Measurements from ENCODE around the gene NCOA3. TPM values are rescaled to one million over a fixed set of nuclear protein-coding genes. Genes with fewer than 3 reads are reported as not detected.

The NCOA3 gene
- total and polyA plus RNA-seq, 2 donors (not counting 1 experiment from before 2014, with no cell fraction given) = 22.3 to 23.1 TPM

DNA sequence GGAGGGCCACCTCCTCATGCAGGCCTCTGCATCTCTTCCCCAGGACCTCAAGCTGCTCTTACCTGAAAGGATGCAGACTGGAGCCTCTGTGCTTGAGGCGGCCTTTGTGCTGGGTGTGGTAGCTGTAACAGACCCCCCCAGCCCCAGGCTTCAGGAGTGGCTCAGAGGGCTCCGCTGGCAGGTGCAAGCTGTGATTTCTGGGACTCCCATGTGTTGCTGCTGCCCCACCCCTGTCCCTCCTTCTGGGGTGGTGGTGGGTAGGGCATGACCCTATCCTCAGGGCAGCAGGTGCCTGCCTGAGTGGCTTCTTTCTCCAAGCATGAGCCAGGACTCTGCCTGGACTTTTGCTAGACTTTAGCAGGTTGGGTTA is 162.4 kb downstream of the NCOA3 start:
- H4K20me1 ChIP-seq (ENCODE audit: control insufficient read depth, extremely low read depth, insufficient read depth, low read length) = no peaks in the 10 kb centered on the region
- no peak overlapping the region for H2AFZ ChIP-seq (ENCODE audit: low read length)
- no peaks in the 10 kb centered on the region for H3K4me1 ChIP-seq (ENCODE audit: control insufficient read depth, extremely low read depth, insufficient read depth, low read length)
- H3K4me3 ChIP-seq (replicated peaks in 1 of 4; ENCODE audit: control extremely low read depth in 1 of 4, insufficient read depth in 1 of 4, low read depth in 3 of 4, low read length in 4 of 4) = no peak overlapping the region
- no peak for DNase-seq (ENCODE audit: low read depth in 2 of 2)
- H3K27me3 ChIP-seq (ENCODE audit: control insufficient read depth, insufficient read depth, low read length) = no peaks in the 10 kb centered on the region
- no peak overlapping the region for H3K4me2 ChIP-seq (ENCODE audit: extremely low read depth, insufficient read depth, low read length)
- TF ChIP-seq EZH2 (IDR thresholded peaks at IDR 0.05; ENCODE audit: low read length, missing control alignments) (no peak), CTCF (conservative IDR thresholded peaks at IDR 0.05 in 1 of 2, IDR thresholded peaks at IDR 0.05 in 1 of 2; ENCODE audit: low read depth in 1 of 2, low read length in 2 of 2) (no peak)
- no peak overlapping the region for H3K9ac ChIP-seq (ENCODE audit: insufficient read depth, low read length)
- H3K9me3 ChIP-seq (ENCODE audit: control insufficient read depth, insufficient read depth, low read depth, low read length) = no peaks in the 10 kb centered on the region
- no peak overlapping the region for H3K27ac ChIP-seq (ENCODE audit: insufficient read depth, low read length)
- H3K36me3 ChIP-seq (ENCODE audit: control insufficient read depth, insufficient read depth, low read length) = no peaks in the 10 kb centered on the region
- H3K79me2 ChIP-seq (ENCODE audit: control insufficient read depth, insufficient read depth, low read length) = no peaks in the 10 kb centered on the region

DNA sequence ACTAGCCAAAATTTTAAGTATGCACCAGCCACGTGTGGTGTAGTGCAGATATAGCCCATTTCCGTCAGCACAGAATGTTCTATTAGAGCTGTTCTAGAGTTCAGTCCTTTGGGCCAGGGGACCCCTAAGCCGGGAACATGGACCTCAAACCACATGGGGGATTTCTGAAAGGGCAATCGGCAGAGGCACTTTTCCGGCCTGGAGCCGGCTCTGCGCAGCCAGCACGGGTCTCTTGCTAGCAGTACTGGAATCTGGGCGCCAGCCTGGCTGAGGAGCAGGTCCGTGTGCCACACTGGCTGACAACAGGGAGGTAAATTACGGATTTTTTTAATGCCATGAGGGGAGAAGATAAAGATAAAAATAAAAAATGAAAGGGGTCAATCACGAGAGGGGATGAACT is 163.1 kb downstream of the NCOA3 start:
- no peaks in the 10 kb centered on the region for H3K9me3 ChIP-seq (ENCODE audit: control insufficient read depth, insufficient read depth, low read depth, low read length)
- no peak overlapping the region for H3K4me2 ChIP-seq (ENCODE audit: extremely low read depth, insufficient read depth, low read length)
- no peak overlapping the region for H3K9ac ChIP-seq (ENCODE audit: insufficient read depth, low read length)
- no peaks in the 10 kb centered on the region for H3K36me3 ChIP-seq (ENCODE audit: control insufficient read depth, insufficient read depth, low read length)
- H3K27me3 ChIP-seq (ENCODE audit: control insufficient read depth, insufficient read depth, low read length) = no peaks in the 10 kb centered on the region
- H2AFZ ChIP-seq (ENCODE audit: low read length) = no peak overlapping the region
- no peak overlapping the region for H3K27ac ChIP-seq (ENCODE audit: insufficient read depth, low read length)
- no peaks in the 10 kb centered on the region for H4K20me1 ChIP-seq (ENCODE audit: control insufficient read depth, extremely low read depth, insufficient read depth, low read length)
- no peaks in the 10 kb centered on the region for H3K79me2 ChIP-seq (ENCODE audit: control insufficient read depth, insufficient read depth, low read length)
- TF ChIP-seq EZH2 (IDR thresholded peaks at IDR 0.05; ENCODE audit: low read length, missing control alignments) = no peak
- TF ChIP-seq CTCF (conservative IDR thresholded peaks at IDR 0.05 in 1 of 2, IDR thresholded peaks at IDR 0.05 in 1 of 2; ENCODE audit: low read depth in 1 of 2, low read length in 2 of 2) = no peak
- no peaks in the 10 kb centered on the region for H3K4me1 ChIP-seq (ENCODE audit: control insufficient read depth, extremely low read depth, insufficient read depth, low read length)
- DNase-seq (ENCODE audit: low read depth in 2 of 2) = no peak
- H3K4me3 ChIP-seq (replicated peaks in 1 of 4; ENCODE audit: control extremely low read depth in 1 of 4, insufficient read depth in 1 of 4, low read depth in 3 of 4, low read length in 4 of 4) = no peak overlapping the region

DNA sequence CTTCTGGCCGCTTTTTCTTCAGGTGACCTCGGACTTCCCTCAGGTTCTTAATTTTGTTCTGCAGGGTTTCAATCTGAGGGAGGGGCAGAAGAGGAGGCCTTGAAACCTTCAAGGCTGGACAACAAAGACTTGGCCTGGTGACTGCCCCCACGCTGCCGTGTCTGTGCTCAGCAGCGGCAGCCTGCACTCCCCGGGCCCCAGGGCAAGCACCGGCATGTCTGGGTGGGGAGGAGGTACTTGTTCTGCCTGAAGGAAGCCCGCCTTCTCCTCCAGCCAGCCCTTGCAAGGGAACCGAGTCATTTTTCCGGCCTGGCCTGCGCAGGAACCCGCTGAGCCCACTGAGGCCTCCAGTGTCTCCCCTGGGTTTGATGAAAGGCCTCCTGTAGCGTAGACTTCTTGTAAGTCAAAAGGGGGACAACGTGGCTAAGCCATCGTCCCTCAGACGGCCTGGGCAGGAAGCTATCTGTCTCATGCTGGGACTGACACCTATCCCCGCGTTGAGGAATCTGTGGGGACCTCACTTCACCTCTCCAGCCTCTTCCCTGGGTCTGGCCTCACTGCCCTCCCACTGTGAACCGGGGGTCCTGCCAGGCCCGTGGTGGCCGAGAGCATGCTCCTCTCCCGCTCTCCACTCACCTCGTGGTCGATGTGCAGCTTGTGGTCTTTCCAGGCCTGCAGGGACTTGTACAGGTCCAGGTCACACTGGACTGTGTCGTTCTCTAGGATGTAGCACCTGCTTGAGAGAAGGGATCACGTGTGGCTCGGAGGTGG is 163.7 kb downstream of the NCOA3 start:
- Histone ChIP-seq H3K9me3 (ENCODE audit: control insufficient read depth, insufficient read depth, low read depth, low read length) (no peaks in the 10 kb centered on the region), H3K4me2 (ENCODE audit: extremely low read depth, insufficient read depth, low read length) (no peak overlapping the region), H3K9ac (ENCODE audit: insufficient read depth, low read length) (no peak overlapping the region), H3K27ac (ENCODE audit: insufficient read depth, low read length) (no peak overlapping the region), H3K36me3 (ENCODE audit: control insufficient read depth, insufficient read depth, low read length) (no peaks in the 10 kb centered on the region), H3K4me1 (ENCODE audit: control insufficient read depth, extremely low read depth, insufficient read depth, low read length) (no peaks in the 10 kb centered on the region), H4K20me1 (ENCODE audit: control insufficient read depth, extremely low read depth, insufficient read depth, low read length) (no peaks in the 10 kb centered on the region), H3K4me3 (replicated peaks in 1 of 4; ENCODE audit: control extremely low read depth in 1 of 4, insufficient read depth in 1 of 4, low read depth in 3 of 4, low read length in 4 of 4) (no peak overlapping the region), H3K79me2 (ENCODE audit: control insufficient read depth, insufficient read depth, low read length) (no peaks in the 10 kb centered on the region), H2AFZ (ENCODE audit: low read length) (no peak overlapping the region), H3K27me3 (ENCODE audit: control insufficient read depth, insufficient read depth, low read length) (no peaks in the 10 kb centered on the region)
- no peak for DNase-seq (ENCODE audit: low read depth in 2 of 2)
- TF ChIP-seq CTCF (conservative IDR thresholded peaks at IDR 0.05 in 1 of 2, IDR thresholded peaks at IDR 0.05 in 1 of 2; ENCODE audit: low read depth in 1 of 2, low read length in 2 of 2) (no peak), EZH2 (IDR thresholded peaks at IDR 0.05; ENCODE audit: low read length, missing control alignments) (no peak)
